ENCODE data around the gene ISLR.

The ISLR gene

DNA sequence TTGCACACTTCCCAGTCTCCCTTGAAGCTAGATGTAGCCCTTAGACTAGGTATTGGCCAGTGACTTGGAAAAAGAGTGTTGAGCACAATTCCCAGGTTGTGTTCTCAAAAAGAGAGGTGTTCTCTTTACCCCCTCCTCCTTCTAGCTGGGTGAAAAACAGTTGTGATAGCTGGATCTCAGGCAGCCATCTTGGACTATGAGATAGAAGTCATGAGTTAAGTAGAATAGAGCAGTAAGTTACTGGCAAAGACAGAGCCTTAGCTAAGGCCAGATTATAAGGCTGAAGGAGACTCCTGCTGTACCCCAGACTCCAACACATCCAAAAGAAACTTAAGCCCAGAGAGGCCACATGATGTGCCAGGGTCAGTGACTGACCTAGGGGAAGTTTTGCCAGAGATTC is 37.2 kb downstream of the ISLR start:
- DNase-seq (ENCODE audit: low read depth, low spot score), result no peak
- TF ChIP-seq CTCF (IDR thresholded peaks at IDR 0.05; ENCODE audit: insufficient read depth, low read length, missing control alignments), result no peak
- CTCF ChIA-PET, result interaction anchor here (0.8 kb wide), 1 partner anchor 77 kb away, joined by 3 read pairs; no protein-coding TSS in a partner anchor
- POLR2A ChIA-PET, result interaction anchor here (1.1 kb wide), 1 partner anchor 14 kb away, joined by 4 read pairs; no protein-coding TSS in a partner anchor
- no peak overlapping the region for H3K4me3 ChIP-seq (ENCODE audit: low read depth, low read length)

- ChIA-PET CTCF (no interaction called here), POLR2A (no interaction called here)
- no peak for DNase-seq (ENCODE audit: low read depth, low spot score)
- H3K4me3 ChIP-seq (ENCODE audit: low read depth, low read length), result no peak overlapping the region
- no peak for TF ChIP-seq CTCF (IDR thresholded peaks at IDR 0.05; ENCODE audit: insufficient read depth, low read length, missing control alignments)
Measured at GRCh38 chr15:74211656-74212055, 38.1 kb downstream of the ISLR start.

DNA sequence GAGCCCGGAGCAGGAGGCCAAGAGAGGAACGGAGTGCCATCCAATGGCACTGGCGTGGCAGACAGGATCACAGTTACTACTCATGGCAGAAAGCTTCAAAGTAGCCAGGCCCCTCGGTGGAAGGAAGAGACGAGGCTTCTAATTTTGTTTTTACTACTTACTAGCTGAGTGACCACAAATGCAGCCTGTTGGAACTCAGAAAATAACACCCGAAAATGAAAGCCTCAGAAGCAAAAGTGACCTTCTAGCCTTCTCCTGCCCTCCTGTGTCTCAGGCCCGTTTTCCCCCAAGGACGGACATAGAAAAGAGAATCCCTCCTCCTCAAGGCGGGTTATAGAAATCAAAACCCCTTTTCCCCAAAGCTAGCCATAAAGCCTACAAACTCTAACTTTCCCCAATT is 39.0 kb downstream of the ISLR start:
- TF ChIP-seq CTCF (IDR thresholded peaks at IDR 0.05; ENCODE audit: insufficient read depth, low read length, missing control alignments), result no peak
- no peak overlapping the region for H3K4me3 ChIP-seq (ENCODE audit: low read depth, low read length)
- DNase-seq (ENCODE audit: low read depth, low spot score), result no peak
- CTCF ChIA-PET, result no interaction called here
- POLR2A ChIA-PET, result no interaction called here

DNA sequence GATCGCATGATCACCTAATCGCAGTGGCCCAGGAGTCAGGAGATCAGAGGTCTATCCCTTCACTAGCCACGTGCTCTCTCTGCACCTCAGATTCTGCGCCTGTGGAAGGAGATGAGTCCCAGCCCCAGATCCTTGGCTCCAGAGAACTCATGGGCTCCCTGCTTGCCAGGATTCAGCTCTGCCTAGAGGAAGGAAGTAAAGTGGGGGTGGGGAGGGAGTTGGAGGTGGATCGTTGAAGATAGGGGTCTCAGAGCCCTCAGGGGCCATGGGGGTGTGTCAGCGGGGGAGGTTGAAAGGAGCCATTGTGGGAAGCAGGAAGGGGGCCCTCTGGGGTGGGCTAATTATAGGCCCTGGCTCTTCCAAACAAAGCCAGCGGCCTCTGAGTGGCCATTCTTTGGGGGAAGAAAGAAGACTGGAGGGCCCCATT is 40.4 kb downstream of the ISLR start:
- no peak overlapping the region for H3K4me3 ChIP-seq (ENCODE audit: low read depth, low read length)
- ChIA-PET POLR2A (interaction anchor here (0.6 kb wide), 1 partner anchor 13 kb away, joined by 3 read pairs; no protein-coding TSS in a partner anchor), CTCF (no interaction called here)
- DNase-seq (ENCODE audit: low read depth, low spot score), result no peak
- no peak for TF ChIP-seq CTCF (IDR thresholded peaks at IDR 0.05; ENCODE audit: insufficient read depth, low read length, missing control alignments)

DNA sequence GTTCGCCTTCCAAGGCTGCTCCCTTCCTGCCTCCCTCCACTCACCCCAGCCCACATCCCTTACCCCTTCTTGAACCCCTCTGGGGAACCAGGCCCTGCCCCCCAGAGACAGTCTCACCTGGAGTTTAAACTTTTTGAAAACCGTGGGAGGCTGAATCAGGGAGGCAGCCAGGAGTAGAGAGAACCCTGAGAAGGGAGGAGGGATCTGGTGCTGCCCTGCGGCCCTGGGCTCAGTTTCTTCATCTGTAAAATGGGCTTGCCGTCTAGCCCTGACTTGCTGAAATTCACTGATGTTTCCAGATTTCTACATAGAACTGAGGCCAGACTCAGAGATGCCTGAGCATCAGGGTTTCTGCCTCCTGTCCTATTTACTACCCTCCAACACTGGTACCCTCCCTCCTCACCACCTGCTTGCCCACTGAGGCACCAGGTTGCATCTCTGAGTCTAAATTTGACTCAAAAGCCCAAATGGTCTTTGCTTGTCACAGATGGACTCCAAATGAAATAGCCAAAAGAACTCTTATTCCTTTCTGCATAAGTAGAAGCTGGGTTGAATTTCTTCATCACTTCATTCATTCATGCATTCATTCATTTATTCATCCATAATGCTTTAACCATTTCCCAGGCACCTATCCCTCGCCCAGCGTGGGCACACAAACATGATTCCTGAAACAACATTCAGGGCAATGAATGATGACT is 41.0 kb downstream of the ISLR start:
- H3K4me3 ChIP-seq (ENCODE audit: low read depth, low read length), result no peak overlapping the region
- CTCF ChIA-PET, result interaction anchor here (1.2 kb wide), 1 partner anchor 25 kb away, joined by 3 read pairs; no protein-coding TSS in a partner anchor
- TF ChIP-seq CTCF (IDR thresholded peaks at IDR 0.05; ENCODE audit: insufficient read depth, low read length, missing control alignments), result no peak
- DNase-seq (ENCODE audit: low read depth, low spot score), result no peak
- POLR2A ChIA-PET, result no interaction called here

DNA sequence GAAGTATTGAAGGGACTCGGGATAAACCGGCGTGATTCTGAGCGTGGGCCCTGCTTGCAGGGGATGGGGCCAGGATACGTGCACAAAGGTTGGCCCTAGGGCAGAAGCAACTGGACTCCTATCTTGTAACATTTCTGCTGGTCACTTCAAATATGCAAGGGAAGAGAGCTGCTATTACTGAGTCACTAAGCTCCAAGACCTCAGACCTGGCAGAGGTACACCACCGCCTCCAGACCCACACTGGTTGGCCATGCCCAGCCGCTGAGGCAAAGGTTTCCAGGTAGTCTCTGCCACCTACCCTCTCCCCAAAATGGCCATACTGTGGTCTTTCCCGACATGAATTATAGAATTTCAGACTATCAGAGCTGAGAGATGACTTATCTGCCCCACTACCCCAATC is 42.4 kb downstream of the ISLR start:
- no peak overlapping the region for H3K4me3 ChIP-seq (ENCODE audit: low read depth, low read length)
- DNase-seq (ENCODE audit: low read depth, low spot score), result no peak
- no peak for TF ChIP-seq CTCF (IDR thresholded peaks at IDR 0.05; ENCODE audit: insufficient read depth, low read length, missing control alignments)
- ChIA-PET CTCF (interaction anchor here (0.7 to 1.2 kb wide), 3 partner anchors 9 to 23 kb away, joined by 3 read pairs; partner anchors contain the start of gene STRA6), POLR2A (no interaction called here)
